ENCODE data around the gene PLPPR5.
"Not testable (repeated sequence)": the region's sequence is repeated elsewhere in the genome, so short reads cannot be mapped to it uniquely, and the experiment has no call there.

The PLPPR5 gene

DNA sequence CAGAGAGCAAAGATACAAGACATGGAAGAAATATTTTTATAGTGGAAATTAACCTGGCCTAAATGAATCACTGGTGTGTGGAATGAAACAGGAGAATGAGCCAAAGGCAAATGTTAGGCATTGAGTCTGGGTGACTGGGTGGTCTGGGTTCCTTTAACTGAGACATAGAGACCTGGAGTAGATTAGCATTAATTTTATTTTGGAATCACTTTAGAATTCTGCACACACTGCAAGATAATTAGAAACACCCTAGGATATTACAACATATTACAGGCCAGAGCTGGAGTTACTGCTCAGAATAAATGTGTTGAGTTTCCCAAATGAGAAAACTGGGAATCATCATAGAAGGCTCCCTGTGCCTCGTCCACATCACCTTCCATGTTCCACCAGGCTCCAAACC is 85.5 kb downstream of the PLPPR5 start:
- no peak for DNase-seq (ENCODE audit: low read depth, low spot score)

DNA sequence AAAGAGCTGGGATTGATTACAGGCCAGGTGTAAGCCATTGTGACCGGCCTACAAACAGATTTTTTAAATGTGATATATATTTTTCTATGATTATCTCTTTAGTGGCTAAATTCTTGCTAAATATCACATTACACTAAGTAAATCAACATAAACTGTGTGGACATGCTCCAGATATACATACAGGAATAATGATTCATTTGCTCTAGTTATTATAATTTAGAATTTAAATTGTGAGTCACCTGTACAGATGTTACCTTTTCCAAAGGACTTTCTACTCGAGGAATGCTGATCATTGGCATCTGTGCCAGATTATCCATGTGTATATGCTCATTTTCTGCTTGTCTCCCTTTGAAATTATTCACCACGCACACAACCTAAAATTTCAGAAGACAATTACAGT is 90.1 kb downstream of the PLPPR5 start:
- DNase-seq (ENCODE audit: low read depth, low spot score), result no peak

DNA sequence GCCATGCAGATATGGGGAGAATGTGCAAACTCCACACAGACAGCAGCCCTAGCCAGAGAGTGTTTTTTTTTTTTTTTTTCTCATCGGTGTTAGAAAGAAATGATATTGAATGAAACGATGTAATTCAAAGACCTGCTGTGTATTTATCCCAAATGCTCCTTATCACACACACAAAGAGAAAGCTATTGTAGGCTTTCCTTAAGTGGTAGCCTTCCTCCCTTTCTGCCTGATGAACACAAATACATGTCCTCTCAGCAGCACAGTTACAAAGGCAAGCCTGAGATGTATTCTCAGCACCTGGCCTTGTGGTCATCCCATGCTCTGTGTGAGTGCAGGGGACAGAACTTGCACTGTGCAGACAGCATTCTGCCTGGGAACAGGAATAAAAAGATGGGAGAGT is 93.8 kb downstream of the PLPPR5 start:
- no peak for DNase-seq (ENCODE audit: low read depth, low spot score)

DNA sequence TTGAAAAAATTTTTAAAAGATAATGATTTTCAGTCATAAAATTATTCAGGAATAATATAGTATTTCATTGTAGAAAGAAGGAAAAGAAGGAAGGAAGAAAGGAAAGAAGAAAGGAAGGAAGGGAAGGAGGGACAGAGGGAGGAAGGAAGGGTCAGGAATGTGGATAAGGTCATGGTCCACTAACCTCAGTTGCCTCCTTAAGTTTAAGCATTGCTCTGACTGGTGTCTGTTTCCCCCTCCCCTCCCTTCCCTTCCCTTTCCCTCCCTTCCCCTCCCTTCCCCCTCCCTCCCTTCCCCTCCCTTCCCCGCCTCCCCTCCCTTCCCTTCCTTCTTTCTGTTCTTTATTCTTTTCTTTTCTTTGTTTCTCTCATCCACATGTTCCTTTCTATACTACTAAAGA is 95.7 kb downstream of the PLPPR5 start:
- no peak for DNase-seq (ENCODE audit: low read depth, low spot score)

DNA sequence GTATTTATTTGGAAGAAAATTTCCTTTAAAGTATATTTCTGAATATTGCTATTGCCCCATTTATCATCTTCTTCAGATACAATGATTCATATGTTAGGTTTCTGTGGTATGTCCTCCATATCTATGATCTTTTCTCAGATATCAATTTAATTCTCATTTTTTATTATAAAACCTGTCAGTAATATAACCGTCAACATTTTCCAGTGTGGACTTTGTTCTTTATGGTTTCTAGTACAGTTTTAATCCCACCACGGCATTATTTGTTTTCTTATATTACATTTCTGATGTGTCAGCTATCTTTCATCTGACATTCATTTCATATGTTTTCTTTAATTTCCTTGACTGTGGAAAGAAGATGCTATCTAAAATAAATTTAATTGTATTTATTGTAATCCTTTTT is 97.9 kb downstream of the PLPPR5 start:
- DNase-seq (ENCODE audit: low read depth, low spot score), result no peak

DNA sequence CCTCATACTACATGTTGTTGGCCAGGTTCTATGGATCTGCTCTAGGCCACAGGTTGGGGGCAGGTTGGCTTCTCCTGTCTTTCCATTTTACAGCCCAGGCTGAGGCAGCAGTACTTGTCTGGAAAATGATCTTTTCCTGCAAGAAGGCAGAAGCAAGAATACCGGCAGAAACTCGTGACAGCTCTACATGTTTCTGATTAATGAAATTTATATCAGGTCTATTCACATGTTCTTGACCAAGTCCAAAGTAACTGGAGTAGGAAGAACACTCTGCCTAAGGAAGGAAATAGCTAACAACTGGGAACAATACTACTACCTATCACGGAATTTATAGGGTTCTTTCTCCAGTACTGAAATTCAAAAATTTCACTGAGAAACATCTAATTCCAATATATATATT is 98.3 kb downstream of the PLPPR5 start:
- DNase-seq (ENCODE audit: low read depth, low spot score), result no peak

DNA sequence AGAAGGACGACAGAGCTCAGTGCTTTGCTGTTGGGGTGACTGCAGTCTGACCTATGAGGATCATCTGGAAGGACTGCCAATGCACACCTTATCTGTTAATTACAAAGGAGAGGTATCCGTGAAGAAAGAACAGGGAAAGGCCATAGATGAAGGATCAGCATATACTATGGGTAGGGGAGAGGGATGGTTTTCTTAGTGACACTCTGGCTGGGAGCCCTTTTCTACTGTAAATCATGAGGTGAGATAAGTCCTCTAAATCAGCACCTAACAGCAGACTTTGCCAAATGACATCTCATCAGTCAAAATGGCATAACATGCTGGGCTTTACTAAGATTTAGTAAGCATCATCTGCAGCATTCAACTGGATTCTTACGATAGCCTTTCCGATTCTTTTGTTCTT is 100.0 kb downstream of the PLPPR5 start:
- DNase-seq (ENCODE audit: low read depth, low spot score), result no peak

DNA sequence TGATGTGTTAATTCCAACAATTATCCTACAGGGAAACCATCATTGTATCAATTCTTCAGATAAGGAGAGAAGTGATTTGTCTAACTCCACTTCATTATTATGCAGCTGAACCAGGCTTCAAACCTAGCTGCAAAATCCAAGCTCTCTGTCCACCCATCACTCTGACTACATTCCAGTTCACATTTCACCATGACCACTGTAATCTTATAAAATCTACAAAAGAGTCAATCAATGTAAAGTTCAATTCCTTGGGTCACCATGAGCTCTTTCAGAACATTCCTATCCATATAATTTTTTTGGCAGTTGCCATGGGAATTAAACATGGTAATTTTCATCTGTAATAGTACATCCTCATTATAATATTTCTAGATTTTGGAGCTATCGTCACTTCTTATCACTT is 100.9 kb downstream of the PLPPR5 start:
- peak; percentile 30 for DNase-seq (ENCODE audit: low read depth, low spot score)

DNA sequence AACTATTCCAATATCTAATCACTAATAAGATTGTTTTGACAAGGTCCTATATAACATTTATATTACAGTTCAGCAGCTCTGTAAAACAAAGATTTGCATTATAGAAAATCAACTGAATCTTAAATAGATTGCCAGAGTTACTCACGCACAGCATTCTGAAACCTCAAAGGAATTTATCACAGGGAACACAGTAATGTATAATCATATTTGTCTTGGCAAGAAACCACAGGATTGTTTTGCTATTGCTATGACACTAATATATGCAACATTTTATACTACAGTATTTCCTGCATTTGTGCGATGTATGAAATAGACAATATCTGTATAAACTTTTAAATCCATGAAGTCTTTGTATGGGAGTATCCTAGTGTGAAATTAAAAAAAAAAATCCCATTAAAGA is 101.4 kb downstream of the PLPPR5 start:
- DNase-seq (ENCODE audit: low read depth, low spot score), result peak; percentile 81

DNA sequence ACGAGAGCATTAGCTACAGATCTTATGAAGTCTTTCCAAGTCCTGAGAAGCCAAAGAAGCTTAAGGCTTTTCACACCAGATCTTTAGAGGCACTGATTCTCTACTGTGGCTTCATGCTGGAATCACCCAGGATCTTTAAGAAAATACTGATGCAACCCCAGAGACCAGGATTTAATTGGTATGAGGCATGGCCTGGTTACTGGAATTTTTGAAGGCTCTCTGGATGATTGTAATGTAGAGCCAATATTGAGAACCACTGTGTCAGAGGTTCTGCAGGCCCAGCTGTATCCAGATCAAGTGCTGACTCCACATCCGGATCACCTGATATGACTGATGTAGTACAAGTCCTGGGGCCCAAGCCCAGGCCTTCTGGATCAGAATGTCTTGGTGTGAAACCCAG is 105.7 kb downstream of the PLPPR5 start:
- no peak for DNase-seq (ENCODE audit: low read depth, low spot score)

DNA sequence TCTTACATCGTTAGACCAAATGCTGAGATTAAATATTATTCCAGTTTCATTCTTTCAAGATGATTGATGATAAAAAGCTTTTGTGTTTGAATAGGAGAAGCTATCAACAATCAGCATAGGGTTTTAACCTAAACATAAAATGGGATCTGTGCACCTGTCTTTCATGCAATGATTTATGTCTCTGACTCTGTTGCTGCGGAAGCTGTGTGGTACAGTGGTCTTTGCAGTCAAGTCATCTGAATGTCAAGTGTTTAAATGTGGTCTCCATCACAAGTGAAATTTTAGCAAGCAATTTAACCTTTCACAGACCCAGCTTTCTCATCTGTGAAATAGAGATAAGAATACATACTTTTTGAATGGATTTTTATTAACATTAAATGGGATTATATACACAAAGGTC is 107.2 kb downstream of the PLPPR5 start:
- DNase-seq (ENCODE audit: low read depth, low spot score), result no peak

DNA sequence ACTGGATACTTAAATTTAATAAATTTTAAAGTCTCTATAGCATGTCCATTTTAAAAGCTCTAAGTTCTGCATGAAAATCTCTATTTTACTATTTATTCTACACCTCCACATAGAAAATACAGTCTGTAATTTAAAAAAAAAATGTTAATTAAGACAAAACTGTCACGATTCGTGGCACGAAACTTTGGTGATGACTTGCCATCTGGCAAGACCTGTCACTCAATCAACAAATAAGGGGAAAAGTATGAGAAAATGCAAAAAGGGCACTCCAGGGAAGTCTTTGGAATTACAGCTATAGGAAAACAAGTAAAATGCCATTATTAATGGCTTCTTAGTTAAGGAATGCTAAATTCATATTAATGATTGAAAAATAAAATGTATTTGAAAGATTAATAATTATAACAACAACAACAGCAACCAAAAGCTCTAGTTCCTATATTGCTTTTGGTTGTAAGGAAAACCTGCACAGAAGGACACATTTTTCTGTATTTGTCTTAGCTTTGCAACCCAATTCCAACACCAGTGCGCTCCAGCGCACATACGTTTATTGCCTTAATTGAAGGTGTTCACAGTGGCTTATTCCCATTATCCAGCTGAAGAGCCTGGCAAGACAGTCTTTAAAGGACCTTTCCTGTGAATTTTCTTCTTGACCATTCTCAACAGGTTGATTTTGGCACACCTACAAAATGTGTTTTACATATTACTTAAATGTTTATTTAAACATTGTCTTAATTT is 107.8 kb downstream of the PLPPR5 start:
- no peak for DNase-seq (ENCODE audit: low read depth, low spot score)

DNA sequence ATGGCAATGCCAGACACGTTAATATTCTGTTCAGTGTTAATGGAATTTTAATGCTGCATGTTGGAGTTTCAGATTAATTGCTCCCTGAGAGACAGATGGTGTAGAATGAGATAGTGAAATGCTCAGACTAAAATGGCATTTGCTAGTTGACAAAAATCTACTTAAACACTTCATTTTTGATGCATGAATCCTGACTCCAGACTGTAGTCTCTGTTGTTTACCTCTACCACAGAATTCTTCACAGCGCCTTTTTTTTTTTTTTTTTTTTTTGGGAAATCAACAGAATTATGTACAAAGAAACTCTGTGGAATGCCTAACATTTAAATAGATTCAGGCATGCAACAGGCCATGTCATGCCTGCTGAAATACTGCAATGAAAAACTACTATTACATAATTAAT is 111.3 kb downstream of the PLPPR5 start:
- no peak for DNase-seq (ENCODE audit: low read depth, low spot score)

DNA sequence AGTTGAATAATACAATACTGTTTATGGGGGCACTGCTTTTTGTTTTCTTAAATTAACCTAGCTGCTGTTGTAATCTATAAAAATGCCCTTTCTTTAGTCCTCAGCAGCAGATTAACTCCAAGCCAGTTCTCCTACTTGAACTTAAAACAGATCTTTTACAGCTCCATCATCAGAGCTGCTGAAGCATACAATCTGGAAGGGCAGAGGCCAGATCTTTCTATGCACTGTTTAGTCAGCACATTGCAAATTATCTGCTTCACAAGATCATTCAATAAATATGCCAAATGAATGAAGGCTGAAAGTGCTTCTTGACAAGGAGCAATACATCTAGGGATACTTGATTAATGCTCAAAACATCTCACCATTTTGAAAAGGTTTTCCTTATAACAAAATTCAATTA is 115.8 kb downstream of the PLPPR5 start:
- DNase-seq (ENCODE audit: low read depth, low spot score), result no peak

DNA sequence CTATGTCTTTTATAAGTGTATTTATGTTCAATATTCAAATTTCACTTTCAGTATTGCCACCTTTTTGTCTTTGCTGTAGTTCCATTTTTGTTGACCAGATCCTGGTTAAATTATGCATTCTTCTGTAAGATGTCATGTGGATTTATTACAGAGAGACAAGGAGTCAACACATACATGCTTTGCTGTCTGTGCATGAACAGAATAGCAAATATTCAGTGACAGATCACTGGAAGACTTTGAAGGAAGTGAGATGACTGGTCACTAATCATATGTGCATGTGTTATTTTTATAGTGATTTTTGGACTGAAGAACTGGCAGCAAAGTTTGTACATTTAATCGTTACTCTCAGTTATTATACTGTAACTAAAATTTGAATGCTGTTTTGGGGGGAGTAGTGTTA is 117.2 kb downstream of the PLPPR5 start:
- DNase-seq (ENCODE audit: low read depth, low spot score), result no peak

DNA sequence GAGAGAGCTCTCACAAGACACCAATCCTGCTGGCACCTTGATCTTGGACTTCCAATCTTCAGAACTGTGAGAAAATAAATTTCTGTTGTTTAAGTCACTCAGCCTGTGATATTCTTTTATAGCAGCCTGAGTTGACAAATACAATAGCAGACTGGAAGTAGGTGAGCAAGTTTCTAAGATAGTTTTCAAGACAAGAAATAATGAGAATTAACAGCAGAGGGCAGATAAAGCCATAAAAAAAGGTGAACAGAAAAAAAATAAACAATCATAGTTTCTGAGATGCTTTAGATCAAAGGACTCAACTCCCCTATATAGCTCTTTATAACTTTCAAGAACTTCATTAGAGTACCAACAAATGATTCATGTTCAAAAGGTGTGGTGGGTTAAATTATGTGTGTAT is 119.8 kb downstream of the PLPPR5 start:
- no peak for DNase-seq (ENCODE audit: low read depth, low spot score)

DNA sequence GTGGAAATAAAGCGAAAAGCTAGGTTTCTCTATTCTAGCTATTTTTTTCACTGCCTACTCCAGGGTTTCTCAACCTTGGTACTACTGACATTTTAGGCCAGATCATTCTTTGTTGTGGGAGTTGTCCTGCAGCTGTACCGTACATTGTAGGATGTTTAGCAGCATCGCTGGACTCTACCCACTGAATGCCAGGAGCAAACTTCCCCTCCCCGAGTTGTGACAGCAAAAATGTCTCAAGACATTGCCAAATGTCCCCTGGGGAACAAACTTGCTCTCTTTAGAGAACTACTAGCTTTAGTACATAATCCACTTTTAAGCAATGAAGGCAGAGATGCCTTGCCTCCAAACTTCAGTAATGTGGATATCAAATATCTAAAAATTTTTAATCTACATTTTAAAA is 122.8 kb downstream of the PLPPR5 start:
- DNase-seq (ENCODE audit: low read depth, low spot score), result no peak

DNA sequence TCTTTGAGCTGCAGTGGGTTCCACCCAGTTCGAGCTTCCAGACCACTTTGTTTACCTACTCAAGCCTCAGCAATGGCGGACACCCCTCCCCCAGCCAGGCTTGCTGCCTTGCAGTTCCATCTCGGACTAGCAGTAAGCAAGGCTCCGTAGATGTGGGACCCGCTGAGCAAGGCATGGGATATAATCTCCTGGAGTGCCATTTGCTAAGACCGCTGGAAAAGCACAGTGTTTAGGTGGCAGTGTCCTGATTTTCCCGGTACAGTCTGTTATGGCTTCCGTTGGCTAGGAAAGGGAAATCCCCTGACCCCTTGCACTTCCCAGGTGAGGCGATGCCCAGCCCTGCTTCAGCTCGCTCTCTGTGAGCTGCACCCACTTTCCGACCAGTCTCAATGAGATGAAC is 123.4 kb downstream of the PLPPR5 start:
- not testable (repeated sequence) for DNase-seq (ENCODE audit: low read depth, low spot score)

DNA sequence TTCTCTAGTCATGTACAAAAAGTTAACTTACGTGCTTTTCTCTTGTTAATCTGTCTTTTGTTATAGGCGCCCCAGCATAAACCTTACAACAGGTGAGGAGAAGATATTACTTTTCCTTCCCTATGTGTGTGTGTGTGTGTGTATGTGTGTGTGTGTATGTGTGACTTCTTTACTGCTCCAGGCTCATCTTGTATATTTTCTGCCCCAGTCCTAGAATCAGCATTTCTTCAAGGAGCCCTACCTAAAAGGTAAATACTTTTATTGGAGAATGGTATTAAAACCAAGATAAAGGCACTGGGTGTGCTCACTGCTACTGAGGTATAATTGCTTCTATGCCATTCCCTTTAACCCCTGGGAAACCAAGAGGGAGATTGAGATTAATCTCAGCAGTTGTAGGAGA is 129.8 kb downstream of the PLPPR5 start:
- no peak for DNase-seq (ENCODE audit: low read depth, low spot score)

DNA sequence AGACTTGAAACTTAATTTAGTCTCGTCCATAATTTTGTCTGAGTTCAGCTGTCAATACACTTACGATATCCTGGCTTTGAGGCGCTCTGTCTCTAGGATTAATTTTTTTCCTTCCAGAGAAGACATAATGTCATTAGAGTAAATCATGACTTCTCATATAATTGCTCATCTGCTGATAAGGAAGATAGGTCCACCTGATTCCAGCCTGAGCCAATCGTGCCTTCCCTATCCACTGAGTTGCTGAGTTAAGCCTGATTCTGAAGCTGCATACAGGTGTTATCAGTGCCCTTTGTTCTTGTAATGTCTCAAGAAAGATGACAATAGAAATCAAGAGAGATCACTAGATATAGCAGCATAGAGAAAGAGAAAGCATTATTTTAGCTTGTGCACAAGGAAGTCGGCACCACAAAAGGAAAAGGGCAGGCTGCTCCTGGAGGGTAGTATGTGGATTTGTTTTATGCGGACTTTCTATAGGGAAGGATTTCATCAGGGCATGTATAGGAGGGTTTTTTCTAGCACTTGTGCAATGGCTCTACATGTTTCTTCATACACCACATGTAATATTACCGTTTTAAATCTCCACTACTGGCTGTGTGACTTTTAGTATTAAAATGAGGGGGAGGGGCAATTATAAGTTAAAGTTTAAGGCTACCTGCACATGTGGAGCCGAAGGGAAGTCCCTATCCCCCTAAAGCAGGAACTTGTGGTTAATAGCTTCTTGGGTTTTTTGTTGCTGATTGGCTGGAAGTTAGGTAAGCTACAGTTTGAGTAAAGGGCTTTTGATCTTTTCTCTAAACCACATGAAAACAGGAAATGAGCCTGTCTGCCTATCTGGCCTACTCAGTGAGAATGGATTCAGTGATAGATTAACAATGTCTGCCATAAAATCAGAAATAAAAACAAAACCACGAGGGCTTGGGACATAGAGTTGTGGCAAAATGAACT is 133.4 kb downstream of the PLPPR5 start:
- DNase-seq (ENCODE audit: low read depth, low spot score), result no peak

DNA sequence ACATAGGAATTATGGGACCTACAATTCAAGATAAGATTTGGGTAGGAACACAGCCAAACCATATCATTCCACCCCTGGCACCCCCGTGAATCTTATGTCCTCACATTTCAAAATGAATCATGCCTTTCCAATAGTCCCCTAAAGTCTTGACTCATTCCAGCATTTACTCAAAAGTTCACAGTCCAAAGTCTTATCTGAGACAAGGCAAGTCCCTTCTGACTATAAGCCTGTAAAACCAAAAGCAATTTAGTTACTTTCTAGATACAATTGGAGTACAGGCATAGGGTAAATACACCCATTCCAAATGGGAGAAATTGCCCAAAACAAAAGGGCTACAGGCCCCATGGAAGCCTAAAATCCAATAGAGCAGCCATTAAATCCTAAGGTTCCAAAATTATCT is 138.9 kb downstream of the PLPPR5 start:
- DNase-seq (ENCODE audit: low read depth, low spot score), result no peak

DNA sequence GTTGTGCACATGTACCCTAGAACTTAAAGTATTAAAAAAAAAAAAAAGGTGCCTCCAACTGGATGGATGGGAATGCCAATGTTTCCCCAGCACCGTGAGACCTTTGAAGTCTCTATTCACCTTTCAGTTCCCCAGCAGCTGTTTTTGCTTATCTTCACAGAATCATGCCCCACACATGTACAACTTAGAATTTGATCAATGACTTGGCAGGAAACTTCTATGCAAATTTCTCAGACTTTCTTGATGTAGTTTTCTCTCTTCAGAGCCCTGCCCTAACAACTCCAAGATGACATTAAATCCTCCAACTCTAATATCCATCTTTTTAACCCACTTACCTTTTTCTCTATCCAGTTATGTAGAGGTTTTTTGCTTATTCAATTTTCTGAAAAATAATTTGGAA is 144.3 kb downstream of the PLPPR5 start:
- no peak for DNase-seq (ENCODE audit: low read depth, low spot score)

DNA sequence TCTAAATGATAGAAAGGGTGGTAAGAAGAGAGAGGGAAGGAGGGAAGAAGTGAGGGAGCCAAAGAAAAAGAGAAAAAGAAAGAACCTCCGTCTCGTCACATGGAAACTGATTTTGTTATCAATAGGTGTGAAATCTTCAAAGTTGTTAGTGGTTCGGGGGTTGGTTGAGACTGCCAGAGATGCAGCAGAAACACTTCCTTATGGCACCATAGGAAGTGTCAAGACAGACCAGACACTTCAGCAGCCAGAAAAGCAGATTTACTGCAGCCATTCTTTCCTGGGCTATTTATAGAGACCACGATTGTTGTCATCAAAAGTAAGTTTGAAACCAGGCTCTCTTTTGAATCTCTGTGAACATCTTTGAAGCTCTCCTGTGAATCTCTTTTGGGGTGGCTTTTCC is 150.5 kb downstream of the PLPPR5 start:
- DNase-seq (ENCODE audit: low read depth, low spot score), result no peak
